NCI-H2171 (cell line): ENCODE data around the gene R3HDM4.
"Not testable (repeated sequence)": the region's sequence is repeated elsewhere in the genome, so short reads cannot be mapped to it uniquely, and the experiment has no call there.

Experiments used
- DNase-seq: peaks from one replicate; lab custom pipeline; 2025; lab: John Stamatoyannopoulos, UW

R3HDM4 gene

DNA sequence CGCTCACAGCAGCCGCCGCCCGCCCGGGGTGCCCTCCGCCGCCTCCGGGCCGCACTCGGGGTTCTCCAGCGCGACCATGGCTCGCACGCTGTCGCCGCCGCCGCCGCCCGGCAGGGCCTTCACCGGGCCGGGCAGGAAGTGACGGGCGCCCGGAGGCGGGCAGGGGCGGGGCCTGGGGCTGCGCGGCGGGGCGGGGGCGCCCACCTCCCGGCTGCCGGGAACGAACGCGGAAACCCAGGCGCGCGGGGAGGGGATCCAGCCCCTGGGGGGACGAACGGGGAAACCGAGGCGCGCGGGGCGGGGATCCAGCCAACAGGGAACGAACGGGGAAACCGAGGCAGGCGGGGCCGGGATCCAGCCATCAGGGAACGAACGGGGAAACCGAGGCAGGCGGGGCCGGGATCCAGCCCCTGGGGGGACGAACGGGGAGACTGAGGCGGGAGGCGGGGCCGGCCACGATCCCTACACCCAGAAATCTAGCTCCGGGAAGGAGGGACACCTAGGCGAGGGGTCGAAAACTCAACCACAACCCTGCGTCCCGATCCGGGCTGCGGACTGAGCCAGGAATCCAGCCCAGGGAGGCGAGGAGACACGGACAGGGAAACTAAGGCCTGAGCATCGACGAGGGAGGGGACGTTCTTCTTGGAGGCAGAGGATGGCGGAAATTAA, at the start of gene R3HDM4:
Gene R3HDM4, minus strand, starts transcription at position 140 of the 669 bp plus-strand sequence. Its CDS starts 62 bp downstream, at position 78.
- DNase-seq: no peak

DNA sequence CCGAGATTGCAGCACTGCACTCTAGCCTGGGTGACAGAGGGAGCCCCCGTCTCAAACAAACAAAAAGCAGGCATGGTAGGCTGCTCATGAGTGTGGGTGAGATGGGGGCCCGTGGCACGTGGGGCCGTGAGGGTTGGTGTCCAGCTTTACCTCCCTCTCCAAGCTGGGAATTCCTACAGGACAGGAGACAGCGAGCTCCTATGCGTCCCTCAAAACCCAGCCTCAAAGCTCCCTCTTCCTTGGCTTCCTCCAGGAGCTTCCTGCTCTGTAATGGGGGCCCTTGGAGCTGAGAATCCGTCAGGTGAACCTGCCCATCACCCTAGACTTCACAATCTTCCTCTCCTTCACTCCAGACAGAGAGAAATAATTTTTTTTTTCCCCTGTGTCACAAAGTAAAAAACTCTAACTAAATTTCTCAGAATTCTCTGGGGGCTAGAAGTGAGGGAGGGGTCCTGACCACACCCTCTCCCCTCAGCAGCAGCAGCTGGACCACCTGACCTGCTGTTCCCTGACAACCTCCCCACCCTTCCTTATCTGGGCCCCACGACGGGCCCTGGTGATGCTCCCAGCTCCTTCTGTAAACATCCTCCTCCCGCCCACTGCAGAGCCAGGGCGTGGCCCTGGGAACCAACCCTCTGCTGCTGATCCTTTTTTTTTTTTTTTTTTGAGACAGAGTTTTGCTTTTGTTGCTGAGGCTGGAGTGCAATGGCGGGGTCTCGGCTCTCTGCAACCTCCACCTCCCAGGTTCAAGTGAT, 49.0 kb upstream of the R3HDM4 start:
- peak; percentile 15 for DNase-seq

DNA sequence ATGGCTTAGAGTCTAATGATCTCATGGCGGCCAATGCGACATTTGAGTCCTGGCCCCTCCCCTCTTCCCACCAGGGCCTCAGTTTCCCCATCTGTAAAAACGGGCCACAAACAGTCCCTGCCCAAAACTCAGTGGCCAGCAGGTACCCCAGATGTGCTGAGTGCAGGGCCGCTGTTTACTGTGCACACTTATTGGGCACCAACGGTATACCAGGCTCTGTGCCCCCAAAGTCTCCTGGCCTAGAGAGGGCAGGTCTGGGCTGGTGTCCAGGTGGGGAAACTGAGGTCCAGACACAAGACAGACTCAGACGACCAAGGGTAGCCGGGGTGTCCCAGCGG, 47.6 kb upstream of the R3HDM4 start:
- no peak for DNase-seq

DNA sequence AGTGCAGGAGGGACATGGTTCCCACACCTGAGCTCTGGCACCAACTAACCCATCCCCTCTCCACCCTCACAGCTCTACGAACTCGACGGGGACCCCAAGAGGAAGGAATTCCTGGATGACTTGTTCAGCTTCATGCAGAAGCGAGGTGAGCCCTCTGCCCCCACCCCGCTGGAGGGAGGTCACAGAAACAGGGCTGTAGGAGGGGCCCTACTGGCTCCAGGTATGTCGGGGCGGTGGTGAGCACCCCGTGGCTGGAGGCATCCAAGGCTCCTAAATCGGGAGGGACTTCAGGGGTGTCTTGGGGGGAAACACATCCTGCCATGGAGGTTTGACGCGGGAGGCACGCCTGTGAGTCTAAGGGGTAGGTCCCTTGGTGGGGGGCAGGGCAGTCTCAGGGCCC, 47.0 kb upstream of the R3HDM4 start:
- DNase-seq: no peak

DNA sequence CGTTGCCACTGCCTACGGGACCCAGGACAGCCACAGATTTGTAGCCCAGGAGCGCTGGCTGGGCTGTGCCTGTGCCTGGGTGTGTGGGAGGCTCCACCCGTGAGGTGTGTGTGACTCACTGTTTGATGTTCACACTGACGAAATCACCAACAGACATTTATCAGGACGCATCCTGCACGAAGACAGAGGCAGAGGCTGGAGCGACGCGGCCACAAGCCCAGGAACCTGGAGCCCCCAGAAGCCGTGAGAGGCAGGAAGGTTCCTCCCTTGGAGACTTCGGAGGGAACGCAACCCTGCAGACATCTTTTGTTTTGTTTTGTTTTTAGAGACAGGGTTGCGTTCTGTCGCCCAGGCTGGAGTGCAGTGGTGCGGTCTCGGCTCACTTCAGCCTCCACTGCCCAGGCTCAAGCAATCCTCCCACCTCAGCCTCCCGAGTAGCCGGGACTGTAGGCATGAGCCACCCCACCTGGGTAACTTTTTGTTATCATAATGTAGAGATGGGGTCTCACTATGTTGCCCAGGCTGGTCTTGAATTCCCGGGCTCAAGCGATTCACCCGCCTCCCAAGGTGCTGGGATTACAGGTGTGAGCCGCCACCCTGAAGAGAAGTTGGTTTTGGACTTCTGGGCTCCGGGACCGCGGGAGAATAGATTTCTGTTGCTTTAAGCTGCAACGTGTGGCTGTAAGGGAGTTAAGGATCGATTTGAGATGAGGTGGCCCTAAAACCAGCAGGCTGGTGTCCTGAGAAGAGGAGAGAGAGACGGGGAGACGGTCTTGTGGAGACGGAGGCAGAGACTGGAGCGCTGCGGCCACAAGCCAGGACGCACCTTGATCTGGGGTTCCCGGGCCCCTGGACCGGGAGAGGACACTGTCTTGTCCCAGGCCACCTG, 46.2 kb upstream of the R3HDM4 start:
- DNase-seq: no peak

DNA sequence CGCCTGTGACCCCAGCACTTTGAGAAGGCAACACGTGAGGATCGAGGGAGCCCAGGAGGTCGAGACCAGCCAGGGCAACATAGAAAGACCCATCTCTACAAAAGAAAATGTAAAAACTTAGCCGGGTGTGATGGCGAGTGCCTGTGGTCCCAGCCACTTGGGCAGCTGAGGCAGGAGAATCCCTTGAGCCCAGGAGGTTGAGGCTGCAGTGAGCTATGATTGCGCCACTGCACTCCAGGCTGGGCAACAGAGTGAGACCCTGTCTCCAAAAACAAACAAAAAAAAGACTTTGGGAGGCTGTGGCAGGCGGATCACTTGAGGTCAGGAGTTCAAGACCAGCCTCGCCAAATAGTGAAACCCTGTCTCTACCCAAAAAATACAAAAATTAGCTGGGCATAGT, 44.6 kb upstream of the R3HDM4 start:
- DNase-seq: not testable (repeated sequence)

DNA sequence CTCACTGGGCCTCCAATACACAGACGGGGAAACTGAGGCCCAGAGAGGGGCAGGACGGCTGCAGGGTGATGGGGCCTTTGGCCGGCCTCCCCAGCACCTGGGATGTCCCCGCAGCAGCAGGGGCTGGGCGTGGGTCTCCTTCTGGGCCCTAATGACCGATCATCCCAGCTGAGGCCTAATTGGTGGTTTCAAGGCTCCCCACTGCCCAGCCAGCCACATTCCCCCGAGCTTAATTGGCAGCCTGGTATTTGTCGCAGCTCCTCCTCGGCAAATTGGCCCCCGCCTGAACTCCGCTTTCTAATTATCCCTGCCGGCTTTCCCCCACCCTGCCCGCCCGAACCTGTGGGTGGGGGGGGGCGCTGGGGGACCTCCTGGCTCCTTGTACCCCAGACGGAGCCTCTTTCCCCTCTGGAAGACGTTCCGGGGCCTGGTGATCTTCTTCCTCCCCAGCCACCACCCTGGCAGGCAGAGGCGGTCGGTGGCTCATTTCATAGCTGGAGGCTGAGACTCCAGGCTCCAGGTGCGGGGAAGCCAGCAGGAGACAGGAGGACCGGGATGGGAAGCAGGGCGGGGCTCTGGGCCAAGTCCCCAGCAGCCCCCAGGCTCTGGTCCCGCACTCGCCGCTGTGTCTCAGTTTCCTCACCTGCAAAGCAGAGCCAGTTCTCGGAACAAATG, 43.9 kb upstream of the R3HDM4 start:
- DNase-seq: no peak

DNA sequence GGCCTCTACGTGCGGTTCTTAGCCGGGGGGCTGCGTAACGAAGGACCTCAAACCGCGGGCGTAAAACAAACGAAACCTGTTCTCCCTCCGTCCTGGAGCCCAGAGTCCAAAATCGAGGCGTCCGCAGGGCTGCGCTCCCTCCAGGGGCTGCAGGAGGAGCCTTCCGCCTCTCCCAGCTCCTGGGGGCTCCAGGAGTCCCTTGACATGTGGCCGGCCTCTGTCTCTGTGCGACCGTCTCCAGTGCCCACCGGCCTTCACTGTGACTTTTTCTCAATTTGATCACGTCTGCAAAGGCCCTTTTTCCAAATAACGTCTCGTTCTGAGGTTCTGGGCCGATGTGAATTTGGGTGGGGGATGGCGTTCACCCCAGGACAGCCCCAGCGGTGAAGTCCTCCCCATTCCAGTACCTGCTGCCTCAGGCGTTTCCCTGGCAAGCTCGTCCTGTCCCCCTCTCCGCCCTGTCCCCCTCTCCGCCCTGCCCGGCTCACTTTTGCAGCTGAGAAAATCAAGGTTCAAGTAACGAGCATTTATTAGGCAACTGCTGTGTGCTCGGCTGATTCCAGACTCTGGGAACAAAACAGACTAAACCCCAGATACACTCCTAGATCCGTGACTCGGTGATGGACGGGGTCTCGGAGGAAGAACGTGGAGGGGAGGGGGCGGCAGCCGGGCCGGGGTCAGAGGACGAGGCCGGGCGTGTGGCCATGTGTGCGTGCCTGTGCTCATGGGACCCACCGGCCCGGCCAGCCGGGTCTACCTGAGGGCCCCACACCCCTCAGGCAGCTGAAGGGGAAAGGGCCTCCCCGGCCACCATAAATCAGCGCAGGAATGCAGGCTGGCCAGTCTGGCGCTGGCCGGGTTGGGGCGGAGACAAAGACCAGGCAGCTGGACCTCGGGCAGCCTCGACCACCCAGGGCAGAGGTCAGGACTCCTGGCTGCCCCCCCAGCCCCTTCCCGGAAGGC, 43.1 kb upstream of the R3HDM4 start:
- DNase-seq: no peak

DNA sequence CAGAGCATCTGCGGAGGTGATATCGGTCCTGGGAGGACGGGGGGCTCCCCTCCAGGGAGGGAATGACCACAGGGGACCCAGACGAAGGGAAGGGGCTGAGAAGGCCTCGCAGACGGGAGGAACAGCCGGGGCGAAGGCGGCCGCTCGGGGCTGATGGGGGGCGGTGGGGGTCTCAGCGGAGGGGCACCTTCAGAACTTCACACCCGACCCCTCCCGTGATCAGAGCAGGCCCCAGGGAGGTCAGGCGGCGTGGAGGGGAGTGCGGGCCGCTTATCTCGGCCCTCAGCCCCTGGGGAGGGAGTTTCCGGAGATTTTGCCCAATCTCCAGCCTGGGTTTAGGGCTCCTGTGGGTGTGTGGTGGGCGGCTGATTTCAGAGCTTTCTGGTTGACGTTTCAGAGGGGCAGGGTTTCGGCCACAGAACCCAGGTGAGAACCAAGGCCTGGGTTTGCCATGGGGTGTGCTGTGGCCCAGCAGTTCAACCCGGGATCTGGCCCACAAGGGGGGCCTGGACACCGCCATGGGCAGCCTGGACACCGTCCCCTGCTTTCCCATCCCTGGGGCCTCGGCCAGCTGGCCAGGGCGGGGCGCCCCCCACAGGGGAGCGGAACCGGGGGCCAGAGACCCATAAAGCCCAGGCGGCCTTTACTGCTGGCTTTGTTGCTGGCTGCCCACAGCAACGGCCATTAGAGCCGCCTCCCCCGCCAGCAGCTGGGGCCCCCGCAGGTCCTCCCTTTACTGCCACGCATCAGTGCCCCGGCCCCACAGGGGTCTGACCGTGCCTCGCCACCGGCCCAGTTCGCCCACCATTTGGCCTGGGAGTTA, 41.9 kb upstream of the R3HDM4 start:
- DNase-seq: no peak

DNA sequence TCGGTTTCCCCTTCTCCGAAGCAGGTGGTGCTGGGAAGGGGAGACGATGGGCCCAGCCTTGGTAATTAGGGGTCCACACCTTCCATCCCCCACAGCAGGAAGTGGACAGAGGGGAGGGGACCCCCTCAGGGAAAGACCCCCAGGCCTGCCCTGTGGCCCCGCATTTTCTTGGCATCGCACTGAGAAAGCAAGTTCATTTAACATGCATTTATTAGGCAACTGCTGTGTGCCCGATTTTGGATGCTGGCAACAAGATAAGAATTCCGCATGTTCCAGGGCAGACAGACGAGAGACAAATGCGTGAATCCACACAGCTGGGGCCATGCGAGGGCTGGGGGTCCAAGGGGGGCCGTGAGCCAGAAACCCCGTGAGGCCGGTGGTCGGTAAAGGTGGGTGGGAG, 41.3 kb upstream of the R3HDM4 start:
- no peak for DNase-seq

DNA sequence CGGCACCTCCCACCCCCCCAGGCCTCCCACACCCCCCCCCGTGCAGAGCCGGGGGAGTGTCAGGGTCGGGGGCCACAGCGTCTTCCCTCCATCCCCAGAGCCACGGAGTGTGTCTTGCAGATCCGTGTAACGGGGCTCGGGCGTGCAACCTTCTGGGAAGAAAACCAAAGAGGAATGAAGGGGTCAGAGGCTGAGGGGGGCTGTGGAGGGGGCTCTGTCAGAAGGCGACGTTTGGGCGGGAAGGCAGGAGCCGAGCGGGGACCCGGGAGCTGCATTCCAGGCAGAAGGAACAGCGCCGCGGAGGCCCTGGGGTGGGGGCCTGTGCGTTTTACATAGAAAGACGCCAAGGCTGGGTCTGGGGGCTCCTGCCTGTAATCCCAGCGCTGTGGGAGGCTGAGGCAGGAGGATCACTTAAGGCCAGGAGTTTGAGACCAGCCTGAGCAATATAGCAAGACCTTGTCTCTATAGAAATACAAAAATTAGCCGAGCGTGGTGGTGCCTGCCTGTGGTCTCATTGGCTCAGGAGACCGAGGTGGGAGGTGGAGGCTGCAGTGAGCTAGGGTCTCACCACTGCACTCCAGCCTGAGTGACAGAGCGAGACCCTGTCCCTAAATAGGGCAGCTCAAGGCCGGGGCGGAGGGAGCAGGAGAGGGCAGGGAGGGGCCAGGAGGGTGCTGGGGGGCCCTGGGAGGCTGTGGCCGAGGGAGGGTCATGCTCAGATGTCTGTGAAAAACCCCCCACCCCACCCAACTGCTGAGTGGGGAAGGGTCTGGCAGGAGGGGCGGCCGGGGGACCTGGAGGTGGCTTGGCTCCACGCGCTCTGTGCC, 40.6 kb upstream of the R3HDM4 start:
- no peak for DNase-seq

DNA sequence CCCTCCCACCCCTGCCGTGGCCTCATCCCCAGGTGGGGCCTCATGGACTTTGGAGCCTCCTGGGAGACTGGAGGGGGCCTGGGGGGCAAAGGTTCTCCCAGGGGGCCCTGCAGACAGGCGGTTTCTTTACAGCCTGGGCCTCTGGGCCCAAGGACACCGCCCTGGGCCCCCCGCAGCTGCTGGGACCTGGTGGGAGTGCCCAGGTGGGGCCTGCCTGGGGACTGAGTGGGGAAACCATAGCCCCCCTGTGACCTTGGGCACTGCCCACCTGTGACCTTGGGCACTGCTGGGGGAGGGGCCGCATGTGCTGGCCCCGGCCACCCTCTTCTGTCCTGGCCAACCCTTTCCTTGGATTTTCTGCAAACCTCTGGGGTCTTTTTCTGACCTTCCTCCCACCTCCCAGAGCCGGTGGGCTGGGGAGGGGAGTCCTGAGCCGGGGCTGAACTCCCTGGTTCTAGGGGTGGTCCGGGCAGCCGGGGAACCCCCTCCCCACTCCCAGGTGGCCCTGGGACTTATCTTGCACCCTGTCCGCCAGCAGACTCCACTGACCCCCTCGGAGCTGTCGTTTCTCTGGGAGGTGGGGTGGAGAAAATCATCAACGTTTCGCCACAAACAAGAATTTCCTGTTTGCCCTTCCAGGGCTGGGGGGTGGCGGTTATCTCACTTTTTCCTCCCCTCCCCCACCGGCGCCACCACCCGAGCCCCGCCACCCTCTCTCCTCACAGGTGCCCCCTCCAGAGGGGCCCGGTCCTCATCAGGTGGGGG, 39.8 kb upstream of the R3HDM4 start:
- no peak for DNase-seq

DNA sequence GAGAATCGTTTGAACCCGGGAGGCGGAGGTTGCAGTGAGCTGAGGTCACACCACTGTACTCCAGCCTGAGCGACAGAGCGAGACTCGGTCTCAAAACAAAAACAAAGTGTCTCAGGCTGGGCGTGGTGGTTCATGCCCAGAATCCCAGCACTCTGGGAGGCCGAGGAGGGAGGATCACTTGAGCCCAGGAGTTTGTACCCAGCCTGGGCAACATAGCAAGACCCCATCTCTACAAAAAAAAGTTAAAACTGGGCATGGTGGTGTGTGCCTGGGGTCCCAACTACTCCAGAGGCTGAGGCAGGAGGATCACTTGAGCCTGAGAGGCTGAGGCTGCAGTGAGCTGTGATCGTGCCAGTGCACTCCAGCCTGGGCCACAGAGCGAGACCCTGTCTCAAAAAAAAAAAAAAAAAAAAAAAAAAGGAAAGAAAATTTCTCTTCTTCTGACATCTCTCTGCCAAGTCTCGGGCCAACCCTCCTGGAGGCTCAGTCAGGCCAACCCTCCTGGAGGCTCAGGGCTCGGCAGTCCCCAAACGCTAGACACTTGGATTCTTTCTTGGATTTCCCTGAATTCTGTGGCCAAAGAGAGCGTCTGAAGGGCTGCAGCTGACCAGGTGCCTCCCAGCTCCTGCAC, 39.1 kb upstream of the R3HDM4 start:
- no peak for DNase-seq

DNA sequence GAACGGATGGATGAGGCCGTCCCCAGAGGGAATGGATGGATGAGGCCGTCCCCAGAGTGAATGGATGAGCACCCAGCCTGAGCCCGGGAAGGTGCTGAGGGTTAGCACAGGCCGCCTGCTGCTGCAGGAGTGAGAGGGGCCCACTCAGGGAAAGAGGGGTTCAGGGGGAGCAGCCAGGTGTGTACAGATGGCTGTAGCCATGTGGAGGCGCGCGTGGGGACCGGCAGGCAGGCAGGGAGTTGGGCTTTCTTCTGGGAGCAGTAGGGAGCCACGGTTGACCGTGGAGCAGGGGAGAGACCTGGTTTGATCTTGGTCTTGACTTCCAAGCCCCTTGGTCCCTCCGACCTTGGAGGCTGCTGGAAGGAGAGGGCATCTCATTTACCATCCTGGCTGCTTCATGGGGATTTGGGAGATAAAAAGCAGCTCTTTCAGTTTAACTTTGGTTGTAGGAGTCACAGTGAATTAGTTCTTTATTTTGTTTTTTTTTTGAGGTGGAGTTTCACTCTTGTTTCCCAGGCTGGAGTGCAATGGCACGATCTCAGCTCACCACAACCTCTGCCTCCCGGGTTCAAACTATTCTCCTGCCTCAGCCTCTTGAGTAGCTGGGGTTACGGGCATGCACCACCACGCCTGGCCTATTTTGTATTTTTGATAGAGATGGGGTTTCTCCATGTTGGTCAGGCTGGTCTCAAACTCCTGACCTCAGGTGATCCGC, 37.5 kb upstream of the R3HDM4 start:
- no peak for DNase-seq

DNA sequence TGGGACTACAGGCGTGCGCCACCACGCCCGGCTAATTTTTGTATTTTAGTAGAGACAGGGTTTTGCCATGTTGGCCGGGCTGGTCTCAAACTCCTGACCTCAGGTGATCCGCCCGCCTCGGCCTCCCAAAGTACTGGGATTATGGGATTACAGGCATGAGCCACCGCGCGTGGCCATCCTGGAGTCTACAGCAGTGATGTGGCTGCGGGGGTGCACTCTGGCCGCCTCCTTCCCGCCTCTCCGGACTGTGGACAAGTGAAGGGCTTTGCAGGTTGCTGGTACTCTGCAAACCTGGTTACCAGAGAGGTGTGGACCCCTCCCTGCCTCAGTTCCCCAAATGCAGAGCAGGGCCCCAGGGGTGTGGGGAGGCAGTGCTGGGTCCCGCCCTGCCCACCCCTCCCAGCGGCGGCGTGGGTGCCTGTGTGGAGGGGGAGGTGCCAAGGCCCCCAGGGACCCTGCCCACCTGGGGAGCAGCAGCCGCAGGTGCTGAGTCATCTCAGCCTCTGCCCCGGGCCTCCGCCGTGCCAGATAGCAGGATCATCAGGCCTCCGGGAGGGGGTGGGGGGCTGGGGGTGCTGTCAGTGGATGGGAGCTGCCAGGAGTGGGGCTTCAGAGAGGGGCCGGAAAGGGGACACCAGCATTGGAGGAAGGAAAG, 36.0 kb upstream of the R3HDM4 start:
- DNase-seq: no peak

DNA sequence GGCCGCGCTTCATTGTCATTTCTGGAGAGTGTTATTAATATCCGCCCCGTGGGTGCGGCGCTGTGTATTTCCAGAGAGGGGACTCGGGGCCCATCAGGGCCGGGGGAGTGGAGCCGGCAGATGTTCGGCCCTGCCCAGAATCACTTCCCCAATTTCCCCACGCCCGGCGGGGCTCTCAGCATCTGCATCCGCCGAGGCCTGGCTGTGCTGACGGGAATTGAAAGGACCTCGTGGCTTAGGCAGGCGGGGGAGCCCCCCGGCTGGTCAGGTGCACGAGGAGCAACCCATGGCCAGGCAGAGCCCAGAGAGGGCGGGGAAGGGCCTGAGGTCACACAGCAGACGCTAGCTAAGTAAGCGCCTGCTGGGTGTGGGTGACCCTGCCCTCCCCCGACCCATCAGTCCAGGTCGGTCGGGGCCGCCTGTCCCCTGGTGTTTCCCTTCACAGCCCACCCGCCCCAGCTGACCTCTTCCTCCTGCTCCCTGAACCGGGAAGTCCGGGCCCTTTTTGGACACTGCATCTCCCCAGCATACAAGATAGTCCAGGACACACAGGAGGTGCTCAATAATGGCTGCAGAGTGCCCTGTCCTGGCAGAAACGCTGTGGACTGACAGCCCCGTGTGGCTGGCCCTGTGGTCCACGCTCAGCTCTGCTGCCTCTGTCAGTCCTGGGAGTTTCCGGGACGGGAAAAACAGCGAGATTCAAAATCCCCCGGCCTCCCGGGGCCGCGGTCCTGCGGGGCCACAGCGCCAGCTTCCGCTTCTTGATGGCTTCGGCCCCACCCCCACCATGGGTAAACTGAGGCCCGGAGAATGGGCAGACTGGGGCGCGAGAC, 34.9 kb upstream of the R3HDM4 start:
- DNase-seq: no peak
